LNCaP clone FGC (cell line): Measurements from ENCODE around the gene CHD2.

Experiments
- DNase-seq: peaks from one replicate; pipeline ENCODE4 v3.0.0-alpha.2; 2011; ENCODE audit warnings: low read depth
- H3K4me3 ChIP-seq: 2 replicates; pipeline ENCODE4 v1.5.1; 2011; ENCODE audit warnings: mild to moderate bottlenecking, low read depth, low read length, control low read depth
- TF ChIP-seq, protein P1 (sequence below): IDR thresholded peaks from 2 replicates; pipeline ENCODE4 v1.5.1; 2012; ENCODE audit warnings: mild to moderate bottlenecking; ENCODE audit not compliant: control insufficient read depth, insufficient read depth; ENCODE audit errors: extremely low read depth

CHD2 gene

DNA sequence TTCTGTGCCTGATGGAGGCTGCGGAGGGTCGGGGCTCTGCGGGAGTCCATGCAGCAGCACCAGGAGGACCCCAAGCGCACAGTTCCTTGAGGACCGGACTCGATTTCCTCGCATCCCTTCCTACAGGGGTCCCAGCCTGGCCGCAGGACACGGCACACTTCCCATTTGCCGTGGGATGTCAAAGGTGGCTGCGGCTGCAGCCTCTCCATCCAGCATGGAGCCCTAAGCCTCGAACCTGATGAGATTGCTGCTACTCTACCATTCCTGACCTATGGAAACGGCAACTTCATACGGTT, 148.2 kb downstream of the CHD2 start:
- TF ChIP-seq, protein P1, sequence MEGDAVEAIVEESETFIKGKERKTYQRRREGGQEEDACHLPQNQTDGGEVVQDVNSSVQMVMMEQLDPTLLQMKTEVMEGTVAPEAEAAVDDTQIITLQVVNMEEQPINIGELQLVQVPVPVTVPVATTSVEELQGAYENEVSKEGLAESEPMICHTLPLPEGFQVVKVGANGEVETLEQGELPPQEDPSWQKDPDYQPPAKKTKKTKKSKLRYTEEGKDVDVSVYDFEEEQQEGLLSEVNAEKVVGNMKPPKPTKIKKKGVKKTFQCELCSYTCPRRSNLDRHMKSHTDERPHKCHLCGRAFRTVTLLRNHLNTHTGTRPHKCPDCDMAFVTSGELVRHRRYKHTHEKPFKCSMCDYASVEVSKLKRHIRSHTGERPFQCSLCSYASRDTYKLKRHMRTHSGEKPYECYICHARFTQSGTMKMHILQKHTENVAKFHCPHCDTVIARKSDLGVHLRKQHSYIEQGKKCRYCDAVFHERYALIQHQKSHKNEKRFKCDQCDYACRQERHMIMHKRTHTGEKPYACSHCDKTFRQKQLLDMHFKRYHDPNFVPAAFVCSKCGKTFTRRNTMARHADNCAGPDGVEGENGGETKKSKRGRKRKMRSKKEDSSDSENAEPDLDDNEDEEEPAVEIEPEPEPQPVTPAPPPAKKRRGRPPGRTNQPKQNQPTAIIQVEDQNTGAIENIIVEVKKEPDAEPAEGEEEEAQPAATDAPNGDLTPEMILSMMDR, result no peak
- no peak for DNase-seq
- no peak overlapping the region for H3K4me3 ChIP-seq

DNA sequence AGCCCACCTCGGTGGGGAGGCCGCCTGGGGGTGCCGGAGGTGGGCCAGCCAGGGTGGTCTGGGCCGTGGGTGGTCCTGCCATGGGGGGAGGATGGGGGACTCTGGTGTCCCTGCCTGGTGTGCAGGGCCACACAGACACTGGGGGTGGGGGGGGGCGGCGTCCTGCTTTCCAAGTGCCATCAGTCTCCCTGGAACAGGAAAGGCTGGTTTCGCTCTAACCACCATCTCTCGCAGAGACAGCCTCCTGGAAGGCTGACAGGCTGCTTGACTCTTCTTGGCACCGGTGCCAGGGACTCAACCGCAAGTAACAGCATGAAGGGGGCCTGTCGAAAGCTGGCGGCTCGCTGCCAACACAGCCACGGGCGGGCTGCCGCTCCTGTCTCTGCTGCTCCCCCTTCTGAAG, 148.6 kb downstream of the CHD2 start:
- H3K4me3 ChIP-seq, result no peak overlapping the region
- peak; percentile 41 for DNase-seq
- TF ChIP-seq, protein P1, result no peak

GRCh38 chr15:93049233-93049632, 149.1 kb downstream of the CHD2 start:
- H3K4me3 ChIP-seq, result no peak overlapping the region
- TF ChIP-seq, protein P1, result no peak
- no peak for DNase-seq

- no peak overlapping the region for H3K4me3 ChIP-seq
- TF ChIP-seq, protein P1, result no peak
- no peak for DNase-seq
These were observed 149.9 kb downstream of the CHD2 start for GRCh38 chr15:93049914-93050578.

GRCh38 chr15:93050648-93051047, 150.5 kb downstream of the CHD2 start:
- H3K4me3 ChIP-seq, result no peak overlapping the region
- DNase-seq, result no peak
- TF ChIP-seq, protein P1, result no peak

- H3K4me3 ChIP-seq, result no peak overlapping the region
- DNase-seq, result no peak
- TF ChIP-seq, protein P1, result no peak
These were observed 151.3 kb downstream of the CHD2 start for GRCh38 chr15:93051236-93052089.
